ENCODE data around the gene SH3RF3.

SH3RF3 gene

GRCh38 chr2:109084341-109084740, 44.7 kb upstream of the SH3RF3 start:
- WGBS (ENCODE audit: extremely low coverage, insufficient coverage, low lambda C conversion rate): no CpG with 5 or more reads among the region's 3 CpGs
- H3K4me1 ChIP-seq (ENCODE audit: control insufficient read depth, low read depth, low read length): no peaks in the 10 kb centered on the region
- H3K79me2 ChIP-seq (ENCODE audit: control insufficient read depth, insufficient read depth, low read length): no peaks in the 10 kb centered on the region
- no peak overlapping the region for H3K4me3 ChIP-seq (ENCODE audit: low read length)
- H3K9ac ChIP-seq (ENCODE audit: low read length): no peak overlapping the region
- DNase-seq: no peak
- H3K79me1 ChIP-seq (ENCODE audit: low read length): no peaks in the 10 kb centered on the region
- H3K36me3 ChIP-seq (ENCODE audit: control insufficient read depth, insufficient read depth, low read length): no peaks in the 10 kb centered on the region
- no peak overlapping the region for H2BK15ac ChIP-seq (replicated peaks; ENCODE audit: low read depth)
- H3K27me3 ChIP-seq (ENCODE audit: insufficient read depth, low read length, poor library complexity): no peaks in the 10 kb centered on the region
- H4K8ac ChIP-seq (ENCODE audit: low read depth, low read length): no peak overlapping the region
- H3K4me2 ChIP-seq (ENCODE audit: low read length): no peak overlapping the region
- no peak overlapping the region for H2BK120ac ChIP-seq (ENCODE audit: low read depth, low read length)
- no peak overlapping the region for H3K4ac ChIP-seq (ENCODE audit: low read depth, low read length)
- no peak overlapping the region for H3K18ac ChIP-seq (ENCODE audit: low read length)
- no peak overlapping the region for H3K23ac ChIP-seq (ENCODE audit: low read length)
- H3K27ac ChIP-seq (ENCODE audit: low read depth, low read length): no peak overlapping the region
- H4K5ac ChIP-seq (ENCODE audit: low read length): no peak overlapping the region
- no peak overlapping the region for H2AK5ac ChIP-seq (ENCODE audit: low read length)
- H3K56ac ChIP-seq (ENCODE audit: low read length): no peak overlapping the region
- no peak overlapping the region for H2BK5ac ChIP-seq (ENCODE audit: low read length)

GRCh38 chr2:109085912-109086742, 42.9 kb upstream of the SH3RF3 start:
- Histone ChIP-seq H4K8ac (ENCODE audit: low read depth, low read length) (no peak overlapping the region), H3K4me2 (ENCODE audit: low read length) (no peak overlapping the region), H3K4ac (ENCODE audit: low read depth, low read length) (no peak overlapping the region), H3K4me1 (ENCODE audit: control insufficient read depth, low read depth, low read length) (no peaks in the 10 kb centered on the region), H3K4me3 (ENCODE audit: low read length) (no peak overlapping the region), H3K27me3 (ENCODE audit: insufficient read depth, low read length, poor library complexity) (no peaks in the 10 kb centered on the region), H3K56ac (ENCODE audit: low read length) (no peak overlapping the region), H4K5ac (ENCODE audit: low read length) (no peak overlapping the region), H3K79me2 (ENCODE audit: control insufficient read depth, insufficient read depth, low read length) (no peaks in the 10 kb centered on the region), H2BK5ac (ENCODE audit: low read length) (no peak overlapping the region), H3K27ac (ENCODE audit: low read depth, low read length) (no peak overlapping the region), H3K23ac (ENCODE audit: low read length) (no peak overlapping the region), H3K79me1 (ENCODE audit: low read length) (no peaks in the 10 kb centered on the region), H2BK15ac (replicated peaks; ENCODE audit: low read depth) (no peak overlapping the region), H3K9ac (ENCODE audit: low read length) (no peak overlapping the region), H3K36me3 (ENCODE audit: control insufficient read depth, insufficient read depth, low read length) (no peaks in the 10 kb centered on the region), H2AK5ac (ENCODE audit: low read length) (no peak overlapping the region), H2BK120ac (ENCODE audit: low read depth, low read length) (no peak overlapping the region), H3K18ac (ENCODE audit: low read length) (no peak overlapping the region)
- DNase-seq: no peak
- no CpG with 5 or more reads among the region's 11 CpGs for WGBS (ENCODE audit: extremely low coverage, insufficient coverage, low lambda C conversion rate)

GRCh38 chr2:109086743-109087020, 42.3 kb upstream of the SH3RF3 start:
- no peak overlapping the region for H2BK5ac ChIP-seq (ENCODE audit: low read length)

GRCh38 chr2:109087055-109087663, 41.8 kb upstream of the SH3RF3 start:
- WGBS (ENCODE audit: extremely low coverage, insufficient coverage, low lambda C conversion rate): no CpG with 5 or more reads among the region's 11 CpGs
- H3K27ac ChIP-seq (ENCODE audit: low read depth, low read length): no peak overlapping the region
- H2BK5ac ChIP-seq (ENCODE audit: low read length): no peak overlapping the region
- no peak overlapping the region for H3K18ac ChIP-seq (ENCODE audit: low read length)
- H3K23ac ChIP-seq (ENCODE audit: low read length): no peak overlapping the region
- H4K5ac ChIP-seq (ENCODE audit: low read length): no peak overlapping the region
- H3K4ac ChIP-seq (ENCODE audit: low read depth, low read length): no peak overlapping the region
- DNase-seq: no peak
- no peaks in the 10 kb centered on the region for H3K27me3 ChIP-seq (ENCODE audit: insufficient read depth, low read length, poor library complexity)
- H2BK120ac ChIP-seq (ENCODE audit: low read depth, low read length): no peak overlapping the region
- H3K4me3 ChIP-seq (ENCODE audit: low read length): no peak overlapping the region
- no peak overlapping the region for H2AK5ac ChIP-seq (ENCODE audit: low read length)
- H3K4me2 ChIP-seq (ENCODE audit: low read length): no peak overlapping the region
- H2BK15ac ChIP-seq (replicated peaks; ENCODE audit: low read depth): no peak overlapping the region
- no peaks in the 10 kb centered on the region for H3K79me1 ChIP-seq (ENCODE audit: low read length)
- no peak overlapping the region for H4K8ac ChIP-seq (ENCODE audit: low read depth, low read length)
- no peak overlapping the region for H3K56ac ChIP-seq (ENCODE audit: low read length)
- H3K79me2 ChIP-seq (ENCODE audit: control insufficient read depth, insufficient read depth, low read length): no peaks in the 10 kb centered on the region
- H3K4me1 ChIP-seq (ENCODE audit: control insufficient read depth, low read depth, low read length): no peaks in the 10 kb centered on the region
- H3K9ac ChIP-seq (ENCODE audit: low read length): no peak overlapping the region
- no peaks in the 10 kb centered on the region for H3K36me3 ChIP-seq (ENCODE audit: control insufficient read depth, insufficient read depth, low read length)

More at GRCh38 chr2:109086743-109087020, 42.3 kb upstream of the SH3RF3 start:
- H3K23ac ChIP-seq (ENCODE audit: low read length): no peak overlapping the region
- no CpG with 5 or more reads among the region's 2 CpGs for WGBS (ENCODE audit: extremely low coverage, insufficient coverage, low lambda C conversion rate)
- no peaks in the 10 kb centered on the region for H3K4me1 ChIP-seq (ENCODE audit: control insufficient read depth, low read depth, low read length)
- no peak overlapping the region for H3K4ac ChIP-seq (ENCODE audit: low read depth, low read length)
- H4K8ac ChIP-seq (ENCODE audit: low read depth, low read length): no peak overlapping the region
- H3K56ac ChIP-seq (ENCODE audit: low read length): no peak overlapping the region
- DNase-seq: no peak
- H3K36me3 ChIP-seq (ENCODE audit: control insufficient read depth, insufficient read depth, low read length): no peaks in the 10 kb centered on the region
- H3K4me2 ChIP-seq (ENCODE audit: low read length): no peak overlapping the region
- no peak overlapping the region for H3K18ac ChIP-seq (ENCODE audit: low read length)
- no peak overlapping the region for H2AK5ac ChIP-seq (ENCODE audit: low read length)
- no peak overlapping the region for H3K27ac ChIP-seq (ENCODE audit: low read depth, low read length)
- H3K79me2 ChIP-seq (ENCODE audit: control insufficient read depth, insufficient read depth, low read length): no peaks in the 10 kb centered on the region
- no peak overlapping the region for H2BK120ac ChIP-seq (ENCODE audit: low read depth, low read length)
- H3K79me1 ChIP-seq (ENCODE audit: low read length): no peaks in the 10 kb centered on the region
- H2BK15ac ChIP-seq (replicated peaks; ENCODE audit: low read depth): no peak overlapping the region
- no peak overlapping the region for H4K5ac ChIP-seq (ENCODE audit: low read length)
- H3K27me3 ChIP-seq (ENCODE audit: insufficient read depth, low read length, poor library complexity): no peaks in the 10 kb centered on the region
- H3K4me3 ChIP-seq (ENCODE audit: low read length): no peak overlapping the region
- H3K9ac ChIP-seq (ENCODE audit: low read length): no peak overlapping the region

- Histone ChIP-seq H2AK5ac (ENCODE audit: low read length) (no peak overlapping the region), H3K4ac (ENCODE audit: low read depth, low read length) (no peak overlapping the region), H4K8ac (ENCODE audit: low read depth, low read length) (no peak overlapping the region), H2BK15ac (replicated peaks; ENCODE audit: low read depth) (no peak overlapping the region), H3K23ac (ENCODE audit: low read length) (no peak overlapping the region), H3K79me1 (ENCODE audit: low read length) (no peaks in the 10 kb centered on the region), H4K5ac (ENCODE audit: low read length) (no peak overlapping the region), H2BK120ac (ENCODE audit: low read depth, low read length) (no peak overlapping the region), H3K79me2 (ENCODE audit: control insufficient read depth, insufficient read depth, low read length) (no peaks in the 10 kb centered on the region), H3K56ac (ENCODE audit: low read length) (no peak overlapping the region), H3K4me1 (ENCODE audit: control insufficient read depth, low read depth, low read length) (no peaks in the 10 kb centered on the region), H2BK5ac (ENCODE audit: low read length) (no peak overlapping the region), H3K27me3 (ENCODE audit: insufficient read depth, low read length, poor library complexity) (no peaks in the 10 kb centered on the region), H3K27ac (ENCODE audit: low read depth, low read length) (no peak overlapping the region), H3K9ac (ENCODE audit: low read length) (no peak overlapping the region), H3K4me2 (ENCODE audit: low read length) (no peak overlapping the region), H3K4me3 (ENCODE audit: low read length) (no peak overlapping the region), H3K36me3 (ENCODE audit: control insufficient read depth, insufficient read depth, low read length) (no peaks in the 10 kb centered on the region), H3K18ac (ENCODE audit: low read length) (no peak overlapping the region)
- no CpG with 5 or more reads among the region's 4 CpGs for WGBS (ENCODE audit: extremely low coverage, insufficient coverage, low lambda C conversion rate)
- DNase-seq: no peak
Measured at GRCh38 chr2:109089602-109090300, 39.3 kb upstream of the SH3RF3 start.

Measured in mesendoderm (in vitro differentiated cells).